Esophagus squamous epithelium (tissue), 4 donors: Measurements from ENCODE around the gene CGB1.
"Not testable (repeated sequence)": the region's sequence is repeated elsewhere in the genome, so short reads cannot be mapped to it uniquely, and the experiment has no call there.

Experiments
- POLR2A ChIP-seq, 4 donors: fragments of 450-650 bp; IDR thresholded peaks; one replicate each; pipeline ENCODE4 v1.6.1; 2017; ENCODE audit warnings: antibody characterized with exemption in 4 of 4, mild to moderate bottlenecking in 4 of 4, moderate library complexity in 3 of 4
- TF ChIP-seq, protein P1 (sequence below), 6 experiments: fragments of 450-650 bp in 4 of 6; fragments of 200-600 bp in 2 of 6; sonication (generic) in 2 of 6; IDR thresholded peaks; one replicate each; pipeline ENCODE4 v1.5.1; 2016 to 2019; ENCODE audit warnings: antibody characterized with exemption in 6 of 6, mild to moderate bottlenecking in 4 of 6, moderate library complexity in 4 of 6

DNA sequence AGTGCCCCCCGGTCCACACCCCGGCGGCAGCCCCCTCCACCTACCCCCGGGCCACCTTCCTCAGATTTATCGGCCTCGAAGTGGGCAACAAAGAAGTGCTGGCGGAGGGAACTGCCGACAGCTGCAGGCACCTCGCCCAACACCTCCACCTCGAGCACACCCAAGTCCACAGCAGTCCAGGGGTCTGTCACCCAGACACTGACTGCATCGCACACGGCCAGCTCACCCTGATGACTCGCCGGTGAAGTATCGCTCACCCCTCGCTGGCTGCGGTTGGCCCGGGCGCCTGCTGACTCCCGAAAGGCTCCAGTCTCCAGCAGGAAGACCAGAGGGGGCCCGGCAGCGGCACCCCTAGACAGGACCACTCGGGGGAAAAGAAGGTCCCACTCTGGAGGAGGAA lies 11.1 kb downstream of the CGB1 start:
- TF ChIP-seq, protein P1, sequence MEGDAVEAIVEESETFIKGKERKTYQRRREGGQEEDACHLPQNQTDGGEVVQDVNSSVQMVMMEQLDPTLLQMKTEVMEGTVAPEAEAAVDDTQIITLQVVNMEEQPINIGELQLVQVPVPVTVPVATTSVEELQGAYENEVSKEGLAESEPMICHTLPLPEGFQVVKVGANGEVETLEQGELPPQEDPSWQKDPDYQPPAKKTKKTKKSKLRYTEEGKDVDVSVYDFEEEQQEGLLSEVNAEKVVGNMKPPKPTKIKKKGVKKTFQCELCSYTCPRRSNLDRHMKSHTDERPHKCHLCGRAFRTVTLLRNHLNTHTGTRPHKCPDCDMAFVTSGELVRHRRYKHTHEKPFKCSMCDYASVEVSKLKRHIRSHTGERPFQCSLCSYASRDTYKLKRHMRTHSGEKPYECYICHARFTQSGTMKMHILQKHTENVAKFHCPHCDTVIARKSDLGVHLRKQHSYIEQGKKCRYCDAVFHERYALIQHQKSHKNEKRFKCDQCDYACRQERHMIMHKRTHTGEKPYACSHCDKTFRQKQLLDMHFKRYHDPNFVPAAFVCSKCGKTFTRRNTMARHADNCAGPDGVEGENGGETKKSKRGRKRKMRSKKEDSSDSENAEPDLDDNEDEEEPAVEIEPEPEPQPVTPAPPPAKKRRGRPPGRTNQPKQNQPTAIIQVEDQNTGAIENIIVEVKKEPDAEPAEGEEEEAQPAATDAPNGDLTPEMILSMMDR (IDR thresholded peaks at IDR 0.05) = not testable (repeated sequence)
- TF ChIP-seq POLR2A (IDR thresholded peaks at IDR 0.05) = not testable (repeated sequence)
